Measurements from ENCODE around the gene LEO1. TPM values are rescaled to one million over a fixed set of nuclear protein-coding genes. Genes with fewer than 3 reads are reported as not detected.

Gene LEO1
- total and polyA plus RNA-seq, 10 of the 15 experiments (the other 5 are each of a cell fraction or from before 2014, with no cell fraction given): 13.6 to 50.6 (median 32.4) TPM

GRCh38 chr15:52013151-52013791 lies 41.7 kb upstream of the LEO1 start (continued):
- TF ChIP-seq PKNOX1 (IDR thresholded peaks at IDR 0.05) (no peak), ZBED1 (IDR thresholded peaks at IDR 0.05; ENCODE audit: borderline replicate concordance) (peak; percentile 85; the same call in 1 of the 2 replicates), E4F1 (IDR thresholded peaks at IDR 0.05; ENCODE audit: borderline replicate concordance, partially characterized antibody) (no peak), FOXK2 (IDR thresholded peaks at IDR 0.05) (no peak), EGR1 (IDR thresholded peaks at IDR 0.05; ENCODE audit: borderline replicate concordance in 1 of 2, low read depth in 2 of 2, low read length in 2 of 2) (no peak), HDAC6 (IDR thresholded peaks at IDR 0.05; ENCODE audit: unreplicated experiment) (no peak), CREM (IDR thresholded peaks at IDR 0.05; ENCODE audit: low read depth) (peak; percentile 76), ZNF384 (IDR thresholded peaks at IDR 0.05; ENCODE audit: borderline replicate concordance, low read depth, low read length) (no peak), PBX3 (IDR thresholded peaks at IDR 0.05; ENCODE audit: insufficient replicate concordance, low read depth, low read length) (no peak), HSF1 (IDR thresholded peaks at IDR 0.05; ENCODE audit: low read depth, low read length) (no peak), ETV6 (conservative IDR thresholded peaks at IDR 0.05 in 1 of 2, IDR thresholded peaks at IDR 0.05 in 1 of 2; ENCODE audit: borderline replicate concordance in 1 of 2, low read depth in 1 of 2) (peak in 1 of 2 experiments; percentile 86; a peak in 2 of 4 replicates), ZNF207 (IDR thresholded peaks at IDR 0.05; ENCODE audit: borderline replicate concordance) (no peak), SREBF1 (IDR thresholded peaks at IDR 0.05; ENCODE audit: low read length) (no peak), IRF4 (IDR thresholded peaks at IDR 0.05; ENCODE audit: low read depth, low read length) (peak; percentile 80), BACH1 (IDR thresholded peaks at IDR 0.05; ENCODE audit: borderline replicate concordance) (no peak), BCLAF1 (IDR thresholded peaks at IDR 0.05) (no peak), IKZF2 (IDR thresholded peaks at IDR 0.05) (peak; percentile 72 to 79), IKZF1 (conservative IDR thresholded peaks at IDR 0.05) (peak; percentile 70), IRF5 (IDR thresholded peaks at IDR 0.05; ENCODE audit: borderline replicate concordance) (no peak)
